ENCODE data around the gene CLCN2. TPM values are rescaled to one million over a fixed set of nuclear protein-coding genes. Genes with fewer than 3 reads are reported as not detected.

Gene CLCN2
- 4.8 to 6.6 TPM (median 5.9 TPM) in 5 replicates for total RNA-seq (2022; extraction: Qiagen RNA extraction; ENCODE audit: low read depth)

DNA sequence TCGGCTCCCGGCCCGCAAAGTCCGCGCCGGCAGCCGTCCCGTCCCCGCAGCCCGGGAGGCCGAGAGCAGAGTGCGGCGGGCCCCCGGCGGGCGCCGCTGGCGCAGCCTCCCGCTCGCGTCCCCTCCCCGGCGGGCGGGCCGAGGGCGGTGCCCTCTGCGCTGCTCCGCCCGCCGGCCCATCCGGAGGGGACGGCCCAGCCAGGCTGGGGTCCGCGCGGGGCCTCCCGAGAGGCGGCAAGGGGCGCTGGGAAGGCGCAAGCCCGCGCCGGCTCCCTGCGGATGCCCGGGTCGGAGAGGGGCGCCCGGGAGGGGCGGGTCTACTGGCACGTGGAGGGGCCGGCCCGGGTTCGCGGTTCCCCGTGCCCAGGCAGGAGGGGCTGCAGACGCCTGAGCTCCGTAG, at the start of gene CLCN2, which contains the start of gene POLR2H:
TSS of gene CLCN2 (minus strand) at position 74 of the 400 bp plus-strand sequence. CDS start 126 bp downstream, outside the sequence.
TSS of gene POLR2H (plus strand) at position 179 of the 400 bp plus-strand sequence. CDS start 1,783 bp downstream, outside the sequence.

DNA sequence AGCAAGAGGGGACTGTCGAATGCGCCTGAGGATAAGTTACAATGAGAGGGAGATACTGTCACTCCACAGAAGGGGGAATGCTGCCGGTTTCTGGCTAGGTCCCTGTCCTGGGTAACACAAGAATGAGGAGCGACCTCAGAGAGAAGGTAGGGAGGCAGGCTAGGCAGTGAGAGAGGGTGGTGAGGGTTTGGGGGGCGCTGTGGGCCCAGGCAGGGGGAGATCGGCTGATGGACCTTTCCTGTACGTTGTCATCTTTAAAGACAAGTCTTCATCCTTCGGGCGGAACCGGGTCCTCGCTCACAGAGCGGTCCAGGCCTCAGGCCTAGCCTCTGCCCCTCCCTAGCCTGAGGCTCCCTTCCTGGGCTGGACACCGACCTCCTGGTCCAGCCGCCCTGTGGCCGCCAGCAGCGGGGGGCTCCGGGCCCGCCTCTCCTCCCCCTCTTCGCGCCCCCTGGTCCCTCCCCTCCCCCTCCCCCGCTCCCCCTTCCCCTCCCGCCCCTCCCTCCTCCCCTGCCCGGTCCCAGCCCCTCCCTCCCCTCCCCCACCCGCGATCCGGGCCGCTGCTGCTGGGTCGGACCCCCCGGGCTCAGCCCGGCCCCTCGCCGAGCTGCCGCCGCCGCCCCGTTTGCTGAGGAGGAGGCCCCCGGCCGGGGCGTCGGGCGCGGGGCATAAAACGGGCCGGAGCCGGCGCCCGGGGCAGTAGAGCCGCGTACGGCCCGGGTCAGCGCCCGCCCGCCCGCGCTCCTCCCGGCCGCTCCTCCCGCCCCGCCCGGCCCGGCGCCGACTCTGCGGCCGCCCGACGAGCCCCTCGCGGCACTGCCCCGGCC, 18.2 kb upstream of the CLCN2 start, which contains the start of gene CHRD:
TSS of gene CHRD (plus strand) at position 697 of the 827 bp plus-strand sequence. CDS start 265 bp downstream, outside the sequence.

DNA sequence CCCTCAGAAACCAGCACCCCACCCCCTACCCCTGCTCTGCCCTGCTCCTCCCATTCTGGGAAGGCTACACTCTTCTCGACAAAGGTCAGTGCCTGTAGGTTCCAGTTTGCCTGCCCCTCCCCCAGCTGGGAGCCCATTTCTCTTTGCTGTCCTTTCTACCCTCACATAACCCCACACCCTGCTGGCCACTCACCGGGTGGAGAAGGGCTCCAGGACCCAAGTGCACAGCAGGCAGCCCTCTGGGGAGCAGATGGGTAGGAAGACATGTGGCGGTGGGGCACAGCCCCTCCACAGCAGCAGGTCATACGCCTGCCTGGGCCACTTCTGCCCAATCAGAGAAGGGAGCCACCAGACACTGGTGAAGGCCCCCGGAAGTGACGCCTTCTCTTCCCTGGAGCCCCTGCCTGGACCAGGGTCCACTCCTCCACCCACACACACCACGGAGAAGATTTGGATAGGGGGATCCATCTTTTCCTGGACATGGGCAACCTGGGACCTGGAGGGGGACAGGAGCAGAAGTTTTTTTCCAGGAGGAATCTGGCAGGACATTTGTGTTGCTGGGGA, 16.6 kb upstream of the CLCN2 start, which contains the start of gene THPO:
TSS of gene THPO (minus strand) at position 326 of the 564 bp plus-strand sequence. CDS start 1,948 bp downstream, outside the sequence.

DNA sequence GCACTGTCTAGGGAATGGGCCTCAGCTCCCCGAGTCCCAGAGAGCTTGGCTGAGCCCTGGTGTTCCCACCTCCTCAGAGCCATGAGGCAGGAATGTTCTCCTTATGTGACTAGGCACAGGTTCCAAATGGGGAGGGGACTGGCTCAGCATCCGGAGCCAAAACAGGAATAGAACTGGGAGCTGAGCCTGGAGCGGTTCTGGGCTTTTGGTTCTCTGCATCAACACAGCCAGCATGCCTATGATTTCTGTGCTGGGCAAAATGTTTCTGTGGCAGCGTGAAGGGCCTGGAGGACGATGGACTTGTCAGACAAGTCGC, 24.0 kb downstream of the CLCN2 start, which contains the start of gene FAM131A:
TSS of gene FAM131A (plus strand) at position 202 of the 316 bp plus-strand sequence. CDS start at position 233, 31 bp downstream.

DNA sequence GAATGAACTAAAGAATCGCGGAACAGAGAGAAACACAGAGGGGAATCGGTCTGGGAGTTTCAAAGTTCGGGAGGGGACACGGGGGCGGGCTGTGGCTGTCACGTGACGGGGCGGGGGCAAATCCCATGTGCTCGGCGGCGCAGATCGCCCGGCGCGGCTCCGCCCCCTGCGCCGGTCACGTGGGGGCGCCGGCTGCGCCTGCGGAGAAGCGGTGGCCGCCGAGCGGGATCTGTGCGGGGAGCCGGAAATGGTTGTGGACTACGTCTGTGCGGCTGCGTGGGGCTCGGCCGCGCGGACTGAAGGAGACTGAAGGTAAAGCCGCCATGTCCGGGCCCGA, 47.1 kb downstream of the CLCN2 start, which contains the start of gene EIF4G1:
TSS of gene EIF4G1 (plus strand) at position 244 of the 337 bp plus-strand sequence. CDS start 1,191 bp downstream, outside the sequence.

DNA sequence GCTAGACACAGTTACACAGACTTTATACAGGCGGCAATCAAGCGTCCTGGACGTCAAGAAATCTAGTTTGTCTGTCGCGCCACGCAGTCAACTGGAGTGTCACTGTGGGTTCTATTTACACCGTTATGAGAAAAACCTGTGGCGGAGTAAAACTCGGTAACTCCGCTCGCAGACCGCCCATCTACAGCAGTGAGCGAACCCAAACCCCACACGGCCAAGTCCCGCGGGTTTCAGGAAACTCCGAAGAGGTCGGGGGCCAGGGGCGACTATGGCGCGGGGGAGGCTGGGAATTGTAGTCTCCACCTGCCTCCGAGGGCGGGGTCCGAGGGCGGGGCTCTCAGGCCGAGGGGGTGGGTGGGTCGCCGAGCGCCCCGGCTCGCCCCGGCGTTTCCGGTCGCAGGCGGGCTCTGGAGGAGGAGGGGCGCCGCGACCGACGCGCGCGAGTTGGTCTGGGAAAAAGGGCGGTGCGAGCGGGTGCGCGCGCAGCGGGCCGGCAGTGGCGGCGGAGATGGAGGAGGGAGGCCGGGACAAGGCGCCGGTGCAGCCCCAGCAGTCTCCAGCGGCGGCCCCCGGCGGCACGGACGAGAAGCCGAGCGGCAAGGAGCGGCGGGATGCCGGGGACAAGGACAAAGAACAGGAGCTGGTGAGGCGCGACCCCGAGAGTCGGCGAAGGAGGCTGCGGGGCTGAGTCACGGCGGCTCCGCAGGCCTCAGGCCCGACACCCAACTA, 62.5 kb downstream of the CLCN2 start, which contains the start of gene PSMD2:
TSS of gene PSMD2 (plus strand) at position 483 of the 729 bp plus-strand sequence. CDS start at position 509, 26 bp downstream.

Other genes with a start within 250 kb of the CLCN2 start
- gene EIF2B5, start 226.2 kb downstream of the CLCN2 start, total RNA-seq (2022; extraction: Qiagen RNA extraction; ENCODE audit: low read depth) = 25.0 to 31.4 TPM (median 27.9 TPM) in 5 replicates
- gene DVL3, start 206.2 kb downstream of the CLCN2 start, total RNA-seq (2022; extraction: Qiagen RNA extraction; ENCODE audit: low read depth) = 17.8 to 25.7 TPM (median 24.7 TPM) in 5 replicates
- gene AP2M1, start 186.8 kb downstream of the CLCN2 start, total RNA-seq (2022; extraction: Qiagen RNA extraction; ENCODE audit: low read depth) = 286 to 311 TPM (median 306 TPM) in 5 replicates
- gene ABCF3, start 175.4 kb downstream of the CLCN2 start, total RNA-seq (2022; extraction: Qiagen RNA extraction; ENCODE audit: low read depth) = 29.7 to 34.8 TPM (median 32.7 TPM) in 5 replicates
- 0.33 to 0.62 TPM (median 0.52 TPM) in 5 replicates for gene VWA5B2, start 132.0 kb downstream of the CLCN2 start, total RNA-seq (2022; extraction: Qiagen RNA extraction; ENCODE audit: low read depth)
- gene ALG3, start 112.6 kb downstream of the CLCN2 start, total RNA-seq (2022; extraction: Qiagen RNA extraction; ENCODE audit: low read depth) = 61.0 to 74.5 TPM (median 68.7 TPM) in 5 replicates
- 8.7 to 13.2 TPM (median 12.4 TPM) in 5 replicates for gene EEF1AKMT4, start 111.9 kb downstream of the CLCN2 start, total RNA-seq (2022; extraction: Qiagen RNA extraction; ENCODE audit: low read depth)
- gene CAMK2N2, start 100.1 kb downstream of the CLCN2 start, total RNA-seq (2022; extraction: Qiagen RNA extraction; ENCODE audit: low read depth) = 0.80 to 1.7 TPM (median 1.4 TPM) in 5 replicates
- gene ECE2, start 85.6 kb downstream of the CLCN2 start, total RNA-seq (2022; extraction: Qiagen RNA extraction; ENCODE audit: low read depth) = not detected in 5 replicates
- gene PSMD2, start 62.4 kb downstream of the CLCN2 start, total RNA-seq (2022; extraction: Qiagen RNA extraction; ENCODE audit: low read depth) = 281 to 370 TPM (median 301 TPM) in 5 replicates
- gene EIF4G1, start 47.0 kb downstream of the CLCN2 start, total RNA-seq (2022; extraction: Qiagen RNA extraction; ENCODE audit: low read depth) = 254 to 267 TPM (median 261 TPM) in 5 replicates
- gene FAM131A, start 24.0 kb downstream of the CLCN2 start, total RNA-seq (2022; extraction: Qiagen RNA extraction; ENCODE audit: low read depth) = 9.1 to 12.0 TPM (median 11.5 TPM) in 5 replicates
- 72.1 to 81.2 TPM (median 75.1 TPM) in 5 replicates for gene POLR2H, start 105 bp upstream of the CLCN2 start, total RNA-seq (2022; extraction: Qiagen RNA extraction; ENCODE audit: low read depth)
- 0.07 TPM in 1 of 5 replicates, not detected in the others for gene THPO, start 16.6 kb upstream of the CLCN2 start, total RNA-seq (2022; extraction: Qiagen RNA extraction; ENCODE audit: low read depth)
- gene CHRD, start 18.4 kb upstream of the CLCN2 start, total RNA-seq (2022; extraction: Qiagen RNA extraction; ENCODE audit: low read depth) = 0.20 to 0.65 TPM (median 0.34 TPM) in 5 replicates
- 0.08 to 0.77 TPM (median 0.32 TPM) in 5 replicates for gene EPHB3, start 200.2 kb upstream of the CLCN2 start, total RNA-seq (2022; extraction: Qiagen RNA extraction; ENCODE audit: low read depth)